Measurements from ENCODE around the gene RARB. TPM values are rescaled to one million over a fixed set of nuclear protein-coding genes. Genes with fewer than 3 reads are reported as not detected.
A peak's percentile ranks its signal among the peaks of the same experiment; 100 is the strongest.

The RARB gene
- total RNA-seq, 3 donors from 2014 or later: 0.18 TPM; not detected in 2

DNA sequence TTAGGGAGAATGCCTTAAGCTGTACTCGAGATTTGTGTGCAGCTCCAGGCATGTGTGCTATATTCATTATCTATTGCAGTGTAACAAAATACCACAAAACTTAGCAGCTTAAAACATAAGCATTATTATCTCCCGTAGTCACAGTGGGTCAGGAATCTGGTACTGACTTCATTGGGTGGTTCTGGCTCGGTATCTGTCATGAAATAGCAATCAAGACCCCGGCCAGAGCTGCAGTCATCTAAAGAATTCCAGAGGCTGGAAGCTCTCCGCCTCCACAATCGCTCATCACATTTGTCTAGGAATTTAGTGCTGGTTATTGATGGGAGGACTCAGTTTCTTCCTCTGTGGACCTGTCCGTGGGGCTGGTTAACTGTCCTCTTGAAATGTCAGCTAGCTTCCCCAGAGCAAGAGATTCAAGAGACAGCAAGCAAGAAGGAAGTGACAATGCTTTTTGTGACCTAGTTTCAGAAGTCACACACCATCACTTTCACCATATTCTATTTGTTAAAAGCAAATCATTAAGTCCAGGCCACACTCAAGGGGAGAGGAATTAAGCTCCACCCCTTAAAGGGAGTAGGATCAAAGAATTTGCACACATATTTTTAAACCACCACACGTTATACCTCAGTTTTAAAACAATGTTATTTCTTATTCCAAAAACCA, 160.5 kb downstream of the RARB start:
- peaks cover 2% of the 10 kb centered on the region for H3K27me3 Mint-ChIP-seq (ENCODE audit: low read depth)
- ATAC-seq: no peak
- H3K4me1 Mint-ChIP-seq (ENCODE audit: low read depth): no peaks in the 10 kb centered on the region
- DNase-seq: no peak
- H3K4me3 Mint-ChIP-seq: no peak overlapping the region
- no peaks in the 10 kb centered on the region for H3K9me3 Mint-ChIP-seq
- no peaks in the 10 kb centered on the region for H3K36me3 Mint-ChIP-seq (ENCODE audit: insufficient read depth)

DNA sequence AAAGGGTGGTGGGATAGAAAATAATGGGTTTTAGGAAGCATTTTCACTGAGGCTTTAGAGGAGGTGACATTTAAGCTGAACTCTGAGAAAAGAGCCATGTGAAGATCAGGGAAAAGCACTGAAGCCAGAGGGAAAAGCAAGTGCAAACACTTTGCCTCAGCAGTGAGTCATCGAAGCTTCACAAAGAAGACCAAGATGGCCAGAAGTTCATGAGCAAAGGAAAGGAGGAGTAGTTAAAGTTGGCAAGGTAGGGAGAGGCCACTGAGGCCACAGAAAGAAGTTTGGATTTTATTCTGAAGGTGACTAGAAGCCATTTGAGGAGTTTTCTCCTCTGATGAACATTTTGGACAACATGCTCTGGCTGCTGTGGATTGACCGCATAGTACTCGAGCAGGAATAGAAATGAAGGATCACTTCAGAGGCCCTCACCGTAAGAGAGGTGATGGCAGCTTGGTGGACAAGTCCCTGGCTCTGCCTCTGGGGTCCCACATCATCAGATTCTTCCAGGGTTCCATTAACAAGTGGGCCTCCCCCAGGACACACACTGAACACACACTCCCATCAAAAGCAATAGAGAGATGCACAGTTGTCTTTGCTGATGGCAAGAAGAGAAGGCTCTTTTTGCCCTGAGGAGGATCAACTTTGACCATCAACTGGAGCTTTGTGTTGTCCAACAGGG, 161.2 kb downstream of the RARB start:
- no peak for ATAC-seq
- H3K9me3 Mint-ChIP-seq: no peaks in the 10 kb centered on the region
- DNase-seq: no peak
- peaks cover 2% of the 10 kb centered on the region for H3K27me3 Mint-ChIP-seq (ENCODE audit: low read depth)
- H3K4me3 Mint-ChIP-seq: no peak overlapping the region
- H3K36me3 Mint-ChIP-seq (ENCODE audit: insufficient read depth): no peaks in the 10 kb centered on the region
- peaks cover 4% of the 10 kb centered on the region for H3K4me1 Mint-ChIP-seq (ENCODE audit: low read depth)

DNA sequence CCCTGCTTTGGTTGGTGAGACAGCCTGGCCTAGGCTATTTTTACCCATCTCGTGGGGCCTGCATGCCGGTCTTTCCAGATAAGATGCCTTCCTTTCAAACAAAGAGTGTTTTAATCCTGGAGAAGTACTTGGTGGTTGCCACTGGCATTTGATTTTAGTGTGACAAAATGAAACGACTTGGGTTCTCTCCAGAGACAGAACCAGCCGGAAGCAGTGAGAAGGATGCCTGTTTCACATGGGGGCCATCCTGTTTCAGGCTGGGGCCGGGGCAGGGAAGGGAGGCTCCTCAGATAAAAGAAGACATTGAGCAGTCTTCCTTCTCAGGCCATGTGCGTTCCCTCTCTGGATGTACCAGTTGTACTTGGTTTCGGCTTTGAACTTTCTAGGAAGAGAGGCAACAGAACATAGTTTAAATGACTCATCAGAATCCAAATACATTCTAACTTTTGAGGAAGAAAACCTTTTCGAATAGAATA, 161.8 kb downstream of the RARB start:
- no peak for DNase-seq
- no peak for ATAC-seq
- peaks cover 4% of the 10 kb centered on the region for H3K4me1 Mint-ChIP-seq (ENCODE audit: low read depth)
- no peak overlapping the region for H3K4me3 Mint-ChIP-seq
- H3K9me3 Mint-ChIP-seq: no peaks in the 10 kb centered on the region
- peaks cover 2% of the 10 kb centered on the region for H3K27me3 Mint-ChIP-seq (ENCODE audit: low read depth)
- no peaks in the 10 kb centered on the region for H3K36me3 Mint-ChIP-seq (ENCODE audit: insufficient read depth)

DNA sequence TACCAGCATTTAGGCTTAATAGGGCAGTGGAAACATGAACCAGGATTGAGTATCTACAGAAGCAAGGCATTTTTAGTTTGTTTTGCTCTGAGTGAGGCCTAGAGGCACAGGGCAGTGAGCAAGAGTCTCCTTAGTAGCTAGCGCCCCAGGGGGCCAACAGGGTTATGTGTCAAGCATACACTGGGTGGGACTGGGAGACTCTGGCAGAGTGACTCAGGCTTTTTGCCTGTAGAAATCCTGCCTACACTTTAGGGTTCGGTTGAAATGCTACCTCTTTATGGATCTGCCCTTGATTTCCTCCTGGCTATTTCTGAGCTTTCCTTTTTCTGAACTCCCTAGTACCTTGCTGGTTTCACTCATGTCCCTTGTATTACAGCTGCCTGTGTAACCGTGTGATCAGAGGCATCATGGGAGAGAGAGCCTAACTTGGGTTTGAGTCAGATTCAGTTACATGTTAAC, 164.5 kb downstream of the RARB start:
- H3K4me1 Mint-ChIP-seq (ENCODE audit: low read depth): peaks cover 4% of the 10 kb centered on the region
- H3K27me3 Mint-ChIP-seq (ENCODE audit: low read depth): no peaks in the 10 kb centered on the region
- DNase-seq (no peak), ATAC-seq (peak; percentile 18 to 60)
- no peaks in the 10 kb centered on the region for H3K9me3 Mint-ChIP-seq
- H3K4me3 Mint-ChIP-seq: no peak overlapping the region
- H3K36me3 Mint-ChIP-seq (ENCODE audit: insufficient read depth): no peaks in the 10 kb centered on the region

DNA sequence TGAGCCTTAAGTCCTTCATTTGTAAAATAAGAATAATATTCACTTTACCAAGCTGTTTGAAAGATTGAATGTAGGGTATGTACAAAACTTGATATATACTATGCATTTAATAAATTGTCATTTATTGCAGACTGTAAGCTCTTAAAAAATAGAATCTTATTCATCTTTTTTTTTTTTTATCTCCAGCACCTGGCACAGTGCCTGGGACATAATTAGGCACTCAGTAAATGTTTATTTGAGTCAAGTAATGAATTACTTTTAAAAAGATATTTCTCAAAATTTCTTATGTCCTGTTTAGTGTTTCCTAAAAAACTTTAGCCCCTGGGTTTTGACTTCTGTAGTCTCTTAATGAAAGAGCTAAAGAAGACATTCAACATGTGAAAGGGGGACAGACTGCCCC, 164.9 kb downstream of the RARB start:
- Mint-ChIP-seq H3K4me3 (no peak overlapping the region), H3K36me3 (ENCODE audit: insufficient read depth) (peaks cover 2% of the 10 kb centered on the region), H3K4me1 (ENCODE audit: low read depth) (peaks cover 4% of the 10 kb centered on the region), H3K27me3 (ENCODE audit: low read depth) (no peaks in the 10 kb centered on the region), H3K9me3 (no peaks in the 10 kb centered on the region)
- ATAC-seq: no peak
- no peak for DNase-seq

DNA sequence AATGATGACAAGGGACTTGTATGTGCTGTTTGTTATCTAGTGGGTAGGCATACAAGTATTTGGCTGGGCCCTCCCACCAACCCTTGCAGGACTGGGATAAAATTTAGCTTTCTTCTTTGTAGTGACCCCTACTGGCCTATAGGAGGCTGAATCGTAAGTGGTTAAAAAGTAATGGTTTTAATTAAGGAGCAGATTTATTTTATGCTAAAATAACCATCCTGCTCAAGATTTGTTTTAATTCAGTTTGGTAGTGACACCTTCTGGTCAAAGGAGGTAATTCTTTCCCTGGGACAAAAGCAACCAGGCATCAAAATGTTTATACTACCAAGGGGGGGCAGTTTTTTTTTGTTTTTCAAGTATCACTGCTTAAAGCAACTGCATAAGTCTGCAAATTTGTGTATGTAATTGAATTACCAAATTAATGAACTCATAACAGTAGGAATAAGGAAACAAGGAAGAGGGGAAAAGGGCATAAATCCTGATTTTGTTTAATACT, 166.0 kb downstream of the RARB start:
- H3K4me1 Mint-ChIP-seq (ENCODE audit: low read depth): peaks cover 4% of the 10 kb centered on the region
- H3K9me3 Mint-ChIP-seq: no peaks in the 10 kb centered on the region
- ATAC-seq (peak; percentile 41 to 44), DNase-seq (no peak)
- peaks cover 7% of the 10 kb centered on the region for H3K36me3 Mint-ChIP-seq (ENCODE audit: insufficient read depth)
- no peak overlapping the region for H3K4me3 Mint-ChIP-seq
- H3K27me3 Mint-ChIP-seq (ENCODE audit: low read depth): no peaks in the 10 kb centered on the region

DNA sequence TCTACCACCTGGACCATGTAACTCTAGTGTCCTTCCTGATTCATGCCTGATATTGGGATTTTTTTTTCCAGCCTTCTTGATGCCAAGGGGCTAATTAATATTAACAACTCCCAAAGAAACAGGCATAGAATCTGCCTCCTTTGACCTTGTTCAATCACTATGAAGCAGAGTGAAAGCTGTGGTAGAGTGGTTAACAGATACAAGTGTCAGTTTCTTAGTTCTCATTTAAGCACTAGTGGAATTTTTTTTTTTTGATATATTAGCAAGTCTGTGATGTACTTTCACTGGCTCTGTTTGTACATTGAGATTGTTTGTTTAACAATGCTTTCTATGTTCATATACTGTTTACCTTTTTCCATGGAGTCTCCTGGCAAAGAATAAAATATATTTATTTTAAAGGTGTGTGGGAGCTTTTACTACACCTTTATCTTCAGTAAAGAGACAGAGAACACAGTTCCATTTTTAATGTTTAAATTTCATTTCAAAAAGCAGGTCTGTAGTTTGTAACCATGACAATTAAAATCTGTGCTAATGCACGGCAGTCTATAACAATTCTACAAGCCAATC, 169.6 kb downstream of the RARB start:
- H3K36me3 Mint-ChIP-seq (ENCODE audit: insufficient read depth): peaks cover 13% of the 10 kb centered on the region
- no peaks in the 10 kb centered on the region for H3K9me3 Mint-ChIP-seq
- no peaks in the 10 kb centered on the region for H3K27me3 Mint-ChIP-seq (ENCODE audit: low read depth)
- peaks cover 4% of the 10 kb centered on the region for H3K4me1 Mint-ChIP-seq (ENCODE audit: low read depth)
- H3K4me3 Mint-ChIP-seq: no peak overlapping the region
- ATAC-seq: no peak
- DNase-seq: no peak

DNA sequence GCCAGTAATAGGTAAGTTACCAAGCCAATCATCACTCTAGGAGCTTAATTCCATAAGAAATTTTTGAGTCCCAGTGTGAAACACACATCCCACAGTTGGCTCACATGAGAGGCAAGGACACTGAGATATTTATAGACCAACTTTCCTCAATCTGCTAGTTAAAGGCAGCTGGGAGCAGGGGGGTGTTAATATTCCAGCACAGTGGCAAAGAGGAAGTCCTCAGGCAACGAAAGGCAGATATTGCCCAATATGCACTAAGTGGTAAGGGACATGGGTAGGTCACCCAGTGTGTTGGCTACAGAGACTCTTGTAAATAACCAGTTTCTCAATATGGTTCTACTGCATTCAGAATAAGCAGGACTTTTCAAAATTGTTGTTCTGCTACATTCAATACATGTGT, 175.6 kb downstream of the RARB start:
- H3K9me3 Mint-ChIP-seq: no peaks in the 10 kb centered on the region
- H3K36me3 Mint-ChIP-seq (ENCODE audit: insufficient read depth): peaks cover 31% of the 10 kb centered on the region
- no peaks in the 10 kb centered on the region for H3K4me1 Mint-ChIP-seq (ENCODE audit: low read depth)
- DNase-seq (no peak), ATAC-seq (no peak)
- H3K4me3 Mint-ChIP-seq: no peak overlapping the region
- H3K27me3 Mint-ChIP-seq (ENCODE audit: low read depth): no peaks in the 10 kb centered on the region

DNA sequence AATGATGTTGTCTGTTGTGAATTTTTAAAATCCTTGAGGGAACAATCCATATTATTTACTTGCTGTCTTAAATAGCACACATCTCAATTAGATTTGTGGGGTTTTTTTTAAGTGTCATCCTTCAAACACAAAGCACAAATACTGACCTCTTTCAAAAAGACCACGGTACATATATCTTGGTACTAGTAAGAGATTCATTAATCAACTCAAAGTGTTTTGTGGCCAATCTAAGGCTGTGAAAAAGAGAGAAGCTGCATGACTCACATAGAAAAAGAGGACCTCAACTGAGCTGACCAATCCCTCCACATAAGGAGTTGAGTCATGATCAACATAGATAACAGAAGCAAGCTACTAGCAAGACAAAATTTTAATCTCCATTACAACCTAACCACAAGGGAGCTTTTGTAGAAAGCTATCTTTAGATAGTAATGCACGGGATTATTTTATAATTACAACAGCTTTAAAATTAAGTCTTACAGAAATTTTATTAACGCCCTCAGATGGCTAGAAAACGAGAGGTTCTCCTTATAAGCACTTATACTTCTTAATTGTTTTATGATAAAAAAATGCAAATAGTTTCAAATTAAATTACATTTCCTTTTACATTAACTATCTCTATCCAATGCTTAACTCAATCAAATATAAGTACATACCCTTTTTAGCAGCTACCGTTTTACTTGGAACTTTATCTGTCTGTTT, 176.2 kb downstream of the RARB start:
- peak; percentile 30 to 41 for ATAC-seq
- no peak for DNase-seq
- H3K4me3 Mint-ChIP-seq: no peak overlapping the region
- H3K9me3 Mint-ChIP-seq: no peaks in the 10 kb centered on the region
- H3K27me3 Mint-ChIP-seq (ENCODE audit: low read depth): no peaks in the 10 kb centered on the region
- no peaks in the 10 kb centered on the region for H3K4me1 Mint-ChIP-seq (ENCODE audit: low read depth)
- H3K36me3 Mint-ChIP-seq (ENCODE audit: insufficient read depth): peaks cover 28% of the 10 kb centered on the region

DNA sequence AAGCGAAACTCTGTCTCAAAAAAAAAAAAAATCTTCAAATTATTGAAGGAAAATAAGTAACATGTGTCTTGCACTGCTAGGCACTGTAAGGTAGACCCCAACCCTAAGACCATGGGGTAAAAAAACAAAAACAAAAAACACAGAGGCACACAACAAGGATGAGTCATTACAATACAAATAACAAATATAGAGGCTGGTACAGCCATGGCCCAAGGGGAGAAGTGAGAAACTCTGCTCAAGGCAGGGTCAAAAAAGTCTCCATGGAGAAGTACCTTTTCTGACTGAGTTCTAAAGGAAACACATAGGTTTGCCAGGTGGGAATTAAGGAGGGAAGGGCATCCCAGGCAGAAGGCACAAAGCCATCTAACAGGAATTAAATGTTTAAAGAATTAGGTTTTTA, 182.1 kb downstream of the RARB start:
- peaks cover 33% of the 10 kb centered on the region for H3K36me3 Mint-ChIP-seq (ENCODE audit: insufficient read depth)
- H3K9me3 Mint-ChIP-seq: no peaks in the 10 kb centered on the region
- ATAC-seq (no peak), DNase-seq (no peak)
- no peaks in the 10 kb centered on the region for H3K4me1 Mint-ChIP-seq (ENCODE audit: low read depth)
- no peak overlapping the region for H3K4me3 Mint-ChIP-seq
- no peaks in the 10 kb centered on the region for H3K27me3 Mint-ChIP-seq (ENCODE audit: low read depth)

DNA sequence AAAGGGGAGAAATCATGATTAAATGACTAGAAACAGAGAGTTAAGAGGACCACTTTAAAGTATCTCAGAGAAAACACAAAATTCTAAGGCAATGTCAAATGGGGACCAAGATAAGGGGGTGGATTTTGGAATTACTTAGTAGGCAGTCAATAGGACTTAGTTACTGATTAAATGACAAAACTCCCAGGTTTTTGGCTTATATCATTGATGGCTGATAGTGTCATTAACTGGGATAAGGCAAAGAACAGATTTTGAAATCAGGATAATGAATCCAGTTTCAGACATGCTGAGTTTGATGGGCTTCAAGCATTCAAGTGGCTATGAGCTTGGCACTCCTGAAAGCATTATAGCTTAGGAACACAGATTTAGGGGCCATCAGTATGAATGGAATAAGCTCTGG, 182.7 kb downstream of the RARB start:
- Mint-ChIP-seq H3K27me3 (ENCODE audit: low read depth) (no peaks in the 10 kb centered on the region), H3K9me3 (no peaks in the 10 kb centered on the region)

DNA sequence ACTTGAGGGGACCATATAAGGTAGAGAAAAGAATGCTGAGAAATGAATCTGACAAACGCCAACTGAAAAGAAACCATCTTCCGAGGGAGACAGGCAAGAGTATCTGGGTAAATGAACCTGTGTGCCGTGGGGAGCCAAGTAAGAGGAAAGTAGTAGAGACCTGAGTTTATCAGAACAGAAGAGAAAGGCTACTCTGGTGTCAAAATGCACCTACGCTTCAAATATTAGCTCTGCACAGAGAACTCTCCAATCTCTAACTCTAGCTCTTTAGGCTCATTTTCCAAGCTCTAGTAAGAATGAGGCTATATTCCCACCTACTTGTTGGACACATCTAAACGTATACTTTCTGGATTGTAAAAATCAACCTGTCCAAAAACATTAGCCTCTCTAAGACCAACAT, 183.1 kb downstream of the RARB start:
- Mint-ChIP-seq H3K9me3 (no peaks in the 10 kb centered on the region), H3K36me3 (ENCODE audit: insufficient read depth) (peaks cover 28% of the 10 kb centered on the region), H3K4me3 (no peak overlapping the region), H3K27me3 (ENCODE audit: low read depth) (no peaks in the 10 kb centered on the region), H3K4me1 (ENCODE audit: low read depth) (no peaks in the 10 kb centered on the region)
- DNase-seq (no peak), ATAC-seq (no peak)

More for the DNA sequence above, 182.7 kb downstream of the RARB start:
- no peak for ATAC-seq
- peaks cover 30% of the 10 kb centered on the region for H3K36me3 Mint-ChIP-seq (ENCODE audit: insufficient read depth)
- H3K4me3 Mint-ChIP-seq: no peak overlapping the region
- H3K4me1 Mint-ChIP-seq (ENCODE audit: low read depth): no peaks in the 10 kb centered on the region
- DNase-seq: no peak

DNA sequence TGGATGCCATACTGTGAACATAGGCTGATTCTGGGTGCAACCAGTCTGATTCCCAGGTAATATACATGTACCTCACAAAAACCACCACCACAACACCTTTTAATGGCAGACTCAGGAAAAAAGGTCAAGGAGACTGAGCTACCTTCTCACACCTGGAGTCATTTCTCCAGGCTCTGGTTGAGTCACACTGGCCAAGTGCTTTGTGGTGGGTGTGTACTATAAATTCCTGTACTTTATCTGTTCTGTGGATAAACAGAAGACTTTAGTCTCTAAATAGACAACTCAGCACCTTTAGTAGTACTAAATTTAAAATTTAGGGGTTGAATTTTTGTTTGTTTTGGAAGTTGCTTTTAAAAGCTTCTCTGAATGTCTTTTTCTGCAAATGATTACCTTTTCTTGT, 190.0 kb downstream of the RARB start:
- Mint-ChIP-seq H3K4me3 (no peak overlapping the region), H3K27me3 (ENCODE audit: low read depth) (no peaks in the 10 kb centered on the region), H3K4me1 (ENCODE audit: low read depth) (peaks cover 5% of the 10 kb centered on the region), H3K9me3 (no peaks in the 10 kb centered on the region), H3K36me3 (ENCODE audit: insufficient read depth) (peaks cover 30% of the 10 kb centered on the region)
- ATAC-seq: no peak
- no peak for DNase-seq

DNA sequence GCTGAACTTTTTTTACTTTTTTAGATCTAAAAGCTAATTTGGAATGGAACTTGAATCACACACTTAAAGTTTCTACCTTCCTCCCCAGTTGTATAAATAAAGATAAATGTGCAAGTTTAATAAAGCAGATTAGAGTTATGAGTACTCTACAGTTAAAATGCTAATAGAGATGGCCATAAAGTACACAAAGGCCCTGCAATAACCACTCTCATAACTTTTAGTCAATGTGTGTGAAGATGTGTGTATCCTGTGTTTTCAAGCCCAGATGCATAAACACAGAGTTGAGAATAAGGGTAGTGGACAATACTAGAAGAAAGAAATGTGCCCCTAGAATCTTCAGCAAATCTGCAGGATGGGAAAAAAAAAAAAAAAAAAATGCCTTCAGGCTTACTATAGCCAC, 191.3 kb downstream of the RARB start:
- no peak overlapping the region for H3K4me3 Mint-ChIP-seq
- peaks cover 39% of the 10 kb centered on the region for H3K36me3 Mint-ChIP-seq (ENCODE audit: insufficient read depth)
- no peaks in the 10 kb centered on the region for H3K9me3 Mint-ChIP-seq
- DNase-seq (no peak), ATAC-seq (no peak)
- no peaks in the 10 kb centered on the region for H3K27me3 Mint-ChIP-seq (ENCODE audit: low read depth)
- peaks cover 5% of the 10 kb centered on the region for H3K4me1 Mint-ChIP-seq (ENCODE audit: low read depth)

Data from activated T-cell treated with anti-CD3 and anti-CD28 coated beads, Interleukin-2, amount 50 U/mL, for 4 hours (primary cell).